HepG2 (cell line): ENCODE results near the gene U2AF1L4. TPM values are rescaled to one million over a fixed set of nuclear protein-coding genes. Genes with fewer than 3 reads are reported as not detected.

Experiments
- ATAC-seq: fragments of 200-7000 bp; cut with Tn5 transposase; 3 replicates; pipeline ENCODE4 v1.9.1; 2020; ENCODE audit warnings: mild to moderate bottlenecking, moderate library complexity
- BruUV-seq: library from RNA; stranded (reverse); fragments of 400-500 nt; replicated peaks from 2 replicates; lab custom pipeline; 2021; lab: Mats Ljungman, UMichigan
- CTCF ChIA-PET: fragments of 300-600 bp; formaldehyde crosslinking; extraction: SDS; loops from one replicate; lab custom pipeline; 2021; ENCODE audit warnings: low total read pairs, inconsistent platforms, low intra/inter-chr PET ratio; lab: Yijun Ruan, JAX
- POLR2A ChIA-PET: fragments of 350-600 bp; sonication (Branson Sonifier 250); formaldehyde crosslinking; loops from one replicate; lab custom pipeline; 2020; ENCODE audit warnings: antibody characterized with exemption, inconsistent platforms; lab: Yijun Ruan, JAX
- DNase-seq: peaks from one replicate; pipeline ENCODE4 v3.0.0-alpha.2; 2015; ENCODE audit warnings: low spot score
- FAIRE-seq: peaks from 3 replicates; lab custom pipeline; 2011; peaks lifted over from hg19 to GRCh38; lab: Jason Lieb, UNC
- H2AFZ ChIP-seq: one replicate; pipeline ENCODE4 v1.6.1; 2011; ENCODE audit warnings: low read length, inconsistent platforms
- H3K27ac ChIP-seq: fragments of 300-600 bp; 3 replicates; pipeline ENCODE4 v1.8.0; 2011; ENCODE audit warnings: mixed run types, mild to moderate bottlenecking, mixed read lengths, low read length, inconsistent platforms; ENCODE audit not compliant: insufficient read depth; ENCODE audit errors: extremely low read length
- H3K27me3 ChIP-seq, 2 experiments: fragments of 200-600 bp in 1 of 2; 2 replicates in 1 of 2; 3 replicates in 1 of 2; pipeline versions ENCODE4 v1.6.0 to v1.8.0; 2011; ENCODE audit warnings: low read length in 2 of 2, mild to moderate bottlenecking in 2 of 2, moderate library complexity in 2 of 2, inconsistent platforms in 1 of 2; ENCODE audit not compliant: insufficient read depth in 2 of 2, control insufficient read depth in 1 of 2
- H3K36me3 ChIP-seq, 2 experiments: fragments of 200-600 bp in 1 of 2; replicated peaks in 1 of 2; 2 replicates in 1 of 2; 3 replicates in 1 of 2; pipeline versions ENCODE4 v1.5.1 to v1.8.0; 2011; ENCODE audit warnings: low read length in 2 of 2, inconsistent platforms in 1 of 2; ENCODE audit not compliant: insufficient read depth in 2 of 2, control insufficient read depth in 1 of 2
- H3K4me1 ChIP-seq: 2 replicates; pipeline ENCODE4 v1.5.1; 2012; ENCODE audit warnings: low read length, inconsistent platforms; ENCODE audit not compliant: insufficient read depth
- H3K4me2 ChIP-seq: 2 replicates; pipeline ENCODE4 v1.6.0; 2011; ENCODE audit warnings: low read depth, low read length, inconsistent platforms
- H3K4me3 ChIP-seq, 3 experiments: fragments of 200-600 bp in 1 of 3; sonication (generic), shearing (Covaris generic) in 1 of 3; replicated peaks in 1 of 3; 2 replicates each; pipeline ENCODE4 v1.5.1; 2011 to 2016; ENCODE audit warnings: low read length in 3 of 3, inconsistent platforms in 2 of 3, low read depth in 2 of 3, mild to moderate bottlenecking in 2 of 3, control low read depth in 1 of 3, mixed read lengths in 1 of 3; ENCODE audit not compliant: insufficient read depth in 1 of 3
- H3K79me2 ChIP-seq: one replicate; pipeline ENCODE4 v1.6.1; 2011; ENCODE audit warnings: low read length, inconsistent platforms; ENCODE audit not compliant: insufficient read depth
- H3K9ac ChIP-seq: 2 replicates; pipeline ENCODE4 v1.6.0; 2011; ENCODE audit warnings: mild to moderate bottlenecking, low read depth, low read length, inconsistent platforms; ENCODE audit not compliant: insufficient read depth
- H3K9me3 ChIP-seq: 2 replicates; pipeline ENCODE4 v1.5.1; 2012; ENCODE audit warnings: mild to moderate bottlenecking, low read length
- H4K20me1 ChIP-seq: 2 replicates; pipeline ENCODE4 v1.6.0; 2011; ENCODE audit warnings: inconsistent platforms, mild to moderate bottlenecking, low read length, moderate library complexity; ENCODE audit not compliant: insufficient read depth
- AGO2 ChIP-seq: fragments of 200-400 bp; formaldehyde crosslinking; optimal IDR thresholded peaks from 2 replicates; pipeline ENCODE3; 2017; ENCODE audit warnings: mild to moderate bottlenecking, low read depth, low read length, moderate library complexity
- HES4 ChIP-seq: sonication (generic); formaldehyde crosslinking; IDR thresholded peaks from 2 replicates; pipeline ENCODE4 v1.9.0; 2021; ENCODE audit warnings: mild to moderate bottlenecking, missing genetic modification reagents, borderline replicate concordance
- HOXA9 ChIP-seq: sonication (generic); formaldehyde crosslinking; IDR thresholded peaks from 2 replicates; pipeline ENCODE4 v1.8.1; 2022; ENCODE audit warnings: missing genetic modification reagents, mild to moderate bottlenecking, moderate library complexity, borderline replicate concordance
- MATR3 ChIP-seq: sonication (generic); formaldehyde crosslinking; IDR thresholded peaks from 2 replicates; pipeline ENCODE4 v1.4.0; 2020; ENCODE audit warnings: missing genetic modification reagents
- NRL ChIP-seq: sonication (generic); formaldehyde crosslinking; IDR thresholded peaks from 2 replicates; pipeline ENCODE4 v1.5.0; 2020; ENCODE audit warnings: missing genetic modification reagents, mild to moderate bottlenecking, moderate library complexity, borderline replicate concordance
- SIX1 ChIP-seq: sonication (generic); formaldehyde crosslinking; IDR thresholded peaks from 2 replicates; pipeline ENCODE4 v1.4.0; 2020; ENCODE audit warnings: missing genetic modification reagents, borderline replicate concordance
- ZNF280B ChIP-seq: sonication (generic); formaldehyde crosslinking; IDR thresholded peaks from 2 replicates; pipeline ENCODE4 v1.5.0; 2020; ENCODE audit warnings: missing genetic modification reagents, mild to moderate bottlenecking, borderline replicate concordance
- ZNF776 ChIP-seq: sonication (generic); formaldehyde crosslinking; IDR thresholded peaks from 2 replicates; pipeline ENCODE4 v1.4.0; 2020; ENCODE audit warnings: mild to moderate bottlenecking, missing genetic modification reagents
- WGBS: methylation state at CpG from one replicate; pipeline ENCODE4 v1.1.6; 2017; ENCODE audit warnings: low lambda C conversion rate; 5-methylcytosine and 5-hydroxymethylcytosine counted together
- in situ Hi-C: cut with HindIII; loops from 2 replicates; pipeline ENCODE4 v1.10.0; 2017; ENCODE audit warnings: low pct_unique_long_range_greater_than_20kb; ENCODE audit not compliant: extremely low pct_ligation_motif_present
- intact Hi-C: fragments of 100-400 bp; cut with micrococcal nuclease; formaldehyde crosslinking; loops from one replicate; pipeline ENCODE4 v1.10.0; 2022; ENCODE audit not compliant: unreplicated experiment
- polyA plus RNA-seq, 8 experiments: library from polyadenylated mRNA; depleted of rRNA in 3 of 8; stranded (reverse) in 7 of 8; unstranded in 1 of 8; fragments of >200 nt; fragmentation: Illumina TruSeq in 4 of 8; extraction: Trizol in 4 of 8; gene quantifications; 2 replicates each; pipeline versions ENCODE4 v1.2.1 to v1.2.3, GENCODE V29; 2011 to 2016; ENCODE audit warnings: low read depth in 4 of 8, missing spikeins in 1 of 8, mixed read lengths in 1 of 8; ENCODE audit not compliant: insufficient read depth in 1 of 8
- total RNA-seq, 5 experiments: library from RNA; depleted of rRNA; stranded (reverse); fragments of >200 nt; fragmentation: Illumina TruSeq; extraction: Trizol; gene quantifications; 2 replicates each; pipeline ENCODE4 v1.2.3, GENCODE V29; 2016; ENCODE audit warnings: low read depth in 1 of 5
- TF ChIP-seq, protein P1 (sequence below): sonication (generic); formaldehyde crosslinking; IDR thresholded peaks from 2 replicates; pipeline ENCODE4 v1.4.0; 2020; ENCODE audit warnings: missing genetic modification reagents

U2AF1L4 gene
- total and polyA plus RNA-seq, 2 of the 13 experiments (the other 11 are each of a cell fraction or from before 2014, with no cell fraction given) = 7.9 to 15.4 TPM

DNA sequence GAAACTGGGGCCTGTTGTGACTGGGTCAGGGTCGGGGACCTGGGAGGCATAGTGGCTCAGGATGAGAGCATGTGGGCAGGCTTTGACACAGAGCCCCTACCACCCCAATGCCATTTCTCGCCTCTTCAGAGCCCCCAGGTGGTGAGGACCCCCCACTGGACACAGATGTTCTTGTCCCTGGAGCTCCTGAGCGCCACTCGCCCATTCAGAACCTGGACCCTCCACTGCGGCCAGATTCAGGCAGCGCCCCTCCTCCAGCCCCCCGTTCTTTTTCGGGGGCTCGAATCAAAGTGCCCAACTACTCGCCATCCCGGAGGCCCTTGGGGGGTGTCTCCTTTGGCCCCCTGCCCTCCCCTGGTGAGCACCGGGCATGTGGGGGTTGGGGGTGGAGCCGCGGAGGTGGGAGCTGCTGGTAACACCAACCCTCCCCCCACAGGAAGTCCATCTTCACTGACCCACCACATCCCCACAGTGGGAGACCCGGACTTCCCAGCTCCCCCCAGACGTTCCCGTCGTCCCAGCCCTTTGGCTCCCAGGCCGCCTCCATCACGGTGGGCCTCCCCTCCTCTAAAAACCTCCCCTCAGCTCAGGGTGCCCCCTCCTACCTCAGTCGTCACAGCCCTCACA is 13.3 kb downstream of the U2AF1L4 start:
- H3K4me3 ChIP-seq = no peak overlapping the region
- POLR2A ChIA-PET = interaction anchor here (1.3 to 3.6 kb wide), 2 partner anchors 8 to 13 kb away, joined by 4 to 11 read pairs; no protein-coding TSS in a partner anchor
- no peaks in the 10 kb centered on the region for H3K79me2 ChIP-seq
- no peaks in the 10 kb centered on the region for H3K27me3 ChIP-seq
- H3K9ac ChIP-seq = no peak overlapping the region
- H2AFZ ChIP-seq = no peak overlapping the region
- H3K36me3 ChIP-seq = peaks cover 50 to 93% of the 10 kb centered on the region in 2 experiments; a peak in 4 of 5 replicates
- H4K20me1 ChIP-seq = no peaks in the 10 kb centered on the region
- no peak for ATAC-seq
- BruUV-seq = no TSS peak
- DNase-seq = no peak
- no peaks in the 10 kb centered on the region for H3K4me1 ChIP-seq
- no peak overlapping the region for H3K4me2 ChIP-seq
- in situ Hi-C loops (no loop called here), intact Hi-C loops (no loop called here)
- H3K27ac ChIP-seq = no peak overlapping the region
- no peaks in the 10 kb centered on the region for H3K9me3 ChIP-seq
- no peak for FAIRE-seq
- 97% methylated on average over 16 of the region's 21 CpGs for WGBS
- TF ChIP-seq AGO2 = peak; percentile 12
- TF ChIP-seq ZNF280B = no peak
- CTCF ChIA-PET = no interaction called here

GRCh38 chr19:35731353-35731752 is 13.9 kb downstream of the U2AF1L4 start:
- H3K36me3 ChIP-seq = peaks cover 50 to 91% of the 10 kb centered on the region in 2 experiments; a peak in 4 of 5 replicates
- no peaks in the 10 kb centered on the region for H3K9me3 ChIP-seq
- POLR2A ChIA-PET = interaction anchor here (1.3 to 3.6 kb wide), 2 partner anchors 9 to 12 kb away, joined by 4 to 11 read pairs; no protein-coding TSS in a partner anchor
- no peaks in the 10 kb centered on the region for H4K20me1 ChIP-seq
- 94% methylated on average over 9 of the region's 9 CpGs for WGBS
- no peaks in the 10 kb centered on the region for H3K79me2 ChIP-seq
- in situ Hi-C loops = no loop called here
- intact Hi-C loops = no loop called here
- H3K27ac ChIP-seq = no peak overlapping the region
- DNase-seq (no peak), ATAC-seq (no peak), FAIRE-seq (no peak)
- CTCF ChIA-PET = no interaction called here
- H3K9ac ChIP-seq = no peak overlapping the region
- H2AFZ ChIP-seq = no peak overlapping the region
- no peaks in the 10 kb centered on the region for H3K27me3 ChIP-seq
- no peak overlapping the region for H3K4me2 ChIP-seq
- H3K4me3 ChIP-seq = no peak overlapping the region
- BruUV-seq = no TSS peak
- H3K4me1 ChIP-seq = no peaks in the 10 kb centered on the region
- TF ChIP-seq NRL (CRISPR knock-in tag) (no peak), MATR3 (CRISPR knock-in tag) (no peak), HOXA9 (CRISPR knock-in tag) (no peak), ZNF776 (no peak), HES4 (CRISPR knock-in tag) (no peak), SIX1 (no peak)
- TF ChIP-seq, protein P1, sequence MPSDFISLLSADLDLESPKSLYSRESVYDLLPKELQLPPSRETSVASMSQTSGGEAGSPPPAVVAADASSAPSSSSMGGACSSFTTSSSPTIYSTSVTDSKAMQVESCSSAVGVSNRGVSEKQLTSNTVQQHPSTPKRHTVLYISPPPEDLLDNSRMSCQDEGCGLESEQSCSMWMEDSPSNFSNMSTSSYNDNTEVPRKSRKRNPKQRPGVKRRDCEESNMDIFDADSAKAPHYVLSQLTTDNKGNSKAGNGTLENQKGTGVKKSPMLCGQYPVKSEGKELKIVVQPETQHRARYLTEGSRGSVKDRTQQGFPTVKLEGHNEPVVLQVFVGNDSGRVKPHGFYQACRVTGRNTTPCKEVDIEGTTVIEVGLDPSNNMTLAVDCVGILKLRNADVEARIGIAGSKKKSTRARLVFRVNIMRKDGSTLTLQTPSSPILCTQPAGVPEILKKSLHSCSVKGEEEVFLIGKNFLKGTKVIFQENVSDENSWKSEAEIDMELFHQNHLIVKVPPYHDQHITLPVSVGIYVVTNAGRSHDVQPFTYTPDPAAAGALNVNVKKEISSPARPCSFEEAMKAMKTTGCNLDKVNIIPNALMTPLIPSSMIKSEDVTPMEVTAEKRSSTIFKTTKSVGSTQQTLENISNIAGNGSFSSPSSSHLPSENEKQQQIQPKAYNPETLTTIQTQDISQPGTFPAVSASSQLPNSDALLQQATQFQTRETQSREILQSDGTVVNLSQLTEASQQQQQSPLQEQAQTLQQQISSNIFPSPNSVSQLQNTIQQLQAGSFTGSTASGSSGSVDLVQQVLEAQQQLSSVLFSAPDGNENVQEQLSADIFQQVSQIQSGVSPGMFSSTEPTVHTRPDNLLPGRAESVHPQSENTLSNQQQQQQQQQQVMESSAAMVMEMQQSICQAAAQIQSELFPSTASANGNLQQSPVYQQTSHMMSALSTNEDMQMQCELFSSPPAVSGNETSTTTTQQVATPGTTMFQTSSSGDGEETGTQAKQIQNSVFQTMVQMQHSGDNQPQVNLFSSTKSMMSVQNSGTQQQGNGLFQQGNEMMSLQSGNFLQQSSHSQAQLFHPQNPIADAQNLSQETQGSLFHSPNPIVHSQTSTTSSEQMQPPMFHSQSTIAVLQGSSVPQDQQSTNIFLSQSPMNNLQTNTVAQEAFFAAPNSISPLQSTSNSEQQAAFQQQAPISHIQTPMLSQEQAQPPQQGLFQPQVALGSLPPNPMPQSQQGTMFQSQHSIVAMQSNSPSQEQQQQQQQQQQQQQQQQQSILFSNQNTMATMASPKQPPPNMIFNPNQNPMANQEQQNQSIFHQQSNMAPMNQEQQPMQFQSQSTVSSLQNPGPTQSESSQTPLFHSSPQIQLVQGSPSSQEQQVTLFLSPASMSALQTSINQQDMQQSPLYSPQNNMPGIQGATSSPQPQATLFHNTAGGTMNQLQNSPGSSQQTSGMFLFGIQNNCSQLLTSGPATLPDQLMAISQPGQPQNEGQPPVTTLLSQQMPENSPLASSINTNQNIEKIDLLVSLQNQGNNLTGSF = no peak
